GM12892 (cell line): Measurements from ENCODE around the gene PPP2R5C.

Experiments
- POLR2A ChIP-seq: IDR thresholded peaks from 2 replicates; pipeline ENCODE4 v1.6.1; 2011; ENCODE audit warnings: low read depth, low read length, control low read depth
- POLR2AphosphoS5 ChIP-seq: IDR thresholded peaks from 2 replicates; pipeline ENCODE4 v1.6.1; 2011; ENCODE audit warnings: low read depth, low read length, control low read depth
- TAF1 ChIP-seq: IDR thresholded peaks from 2 replicates; pipeline ENCODE4 v1.6.1; 2011; ENCODE audit warnings: low read depth, mild to moderate bottlenecking, control low read depth, low read length, borderline replicate concordance

DNA sequence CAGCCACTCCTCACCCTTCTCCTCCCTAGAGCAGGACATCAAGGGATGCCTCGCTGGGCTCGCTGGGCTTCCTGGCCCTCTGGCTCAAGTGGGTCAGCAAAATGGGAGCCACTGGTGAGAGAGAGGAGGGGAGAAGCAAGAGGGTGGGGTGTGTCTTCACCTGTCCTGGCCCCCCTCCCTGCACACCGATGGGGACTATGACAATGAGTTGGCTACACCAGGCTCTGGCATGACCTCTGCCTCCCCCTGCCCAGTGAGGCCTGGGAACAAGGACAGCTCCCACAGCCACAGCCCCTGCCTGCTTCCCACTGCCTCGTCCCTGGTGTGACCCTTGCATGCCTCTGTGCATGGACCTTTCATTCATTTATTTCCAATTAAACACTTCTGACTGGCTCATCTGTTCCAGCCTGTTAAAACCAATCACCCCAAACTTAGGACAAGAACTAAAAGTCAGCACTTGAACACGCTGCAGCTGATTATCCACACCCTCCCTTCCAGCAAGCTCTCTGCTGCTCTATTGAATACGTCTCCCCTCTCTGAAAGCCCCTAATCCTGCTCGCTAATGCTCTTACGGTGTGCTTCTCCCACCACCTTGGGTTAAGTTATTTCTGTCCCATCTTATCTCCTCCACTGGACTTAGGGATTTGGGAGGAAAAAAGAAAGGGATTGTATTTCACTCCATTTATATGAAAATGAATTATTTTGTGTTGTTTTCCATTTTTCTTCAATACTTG lies 5.8 kb upstream of the PPP2R5C start:
- TF ChIP-seq POLR2A (no peak), POLR2AphosphoS5 (no peak), TAF1 (no peak)
